Neural crest cell (in vitro differentiated cells): ENCODE measurements around the gene EIPR1. TPM values are rescaled to one million over a fixed set of nuclear protein-coding genes. Genes with fewer than 3 reads are reported as not detected.

Experiments
- DNase-seq: peaks from one replicate; pipeline ENCODE4 v3.0.0; 2021; ENCODE audit warnings: low read depth, mixed read lengths, low spot score
- H3K27ac Mint-ChIP-seq: one replicate; pipeline ENCODE4 v1.8.0; 2021; ENCODE audit warnings: mild to moderate bottlenecking, mixed read lengths; ENCODE audit not compliant: unreplicated experiment
- H3K27me3 Mint-ChIP-seq: 2 replicates; pipeline ENCODE4 v1.8.0; 2021; ENCODE audit warnings: low read depth, mild to moderate bottlenecking, mixed read lengths
- H3K36me3 Mint-ChIP-seq: 2 replicates; pipeline ENCODE4 v1.8.0; 2021; ENCODE audit warnings: low read depth, mild to moderate bottlenecking, mixed read lengths
- H3K4me1 Mint-ChIP-seq: 2 replicates; pipeline ENCODE4 v1.8.0; 2021; ENCODE audit warnings: mixed read lengths
- H3K4me3 Mint-ChIP-seq: one replicate; pipeline ENCODE4 v1.8.0; 2021; ENCODE audit warnings: mild to moderate bottlenecking, mixed read lengths
- H3K9me3 Mint-ChIP-seq: 2 replicates; pipeline ENCODE4 v1.8.0; 2021; ENCODE audit warnings: mixed read lengths
- total RNA-seq: library from RNA; stranded (reverse); gene quantifications from 2 replicates; pipeline ENCODE4 v1.2.1, GENCODE V29; 2021
- TF ChIP-seq, protein P1 (sequence below): fragments of 200-600 bp; sonication (generic); conservative IDR thresholded peaks from 2 replicates; pipeline ENCODE4 v1.5.0; 2021; ENCODE audit warnings: antibody characterized with exemption, mild to moderate bottlenecking

EIPR1 gene
- total RNA-seq, 1 donor from 2014 or later = 33.0 TPM

DNA sequence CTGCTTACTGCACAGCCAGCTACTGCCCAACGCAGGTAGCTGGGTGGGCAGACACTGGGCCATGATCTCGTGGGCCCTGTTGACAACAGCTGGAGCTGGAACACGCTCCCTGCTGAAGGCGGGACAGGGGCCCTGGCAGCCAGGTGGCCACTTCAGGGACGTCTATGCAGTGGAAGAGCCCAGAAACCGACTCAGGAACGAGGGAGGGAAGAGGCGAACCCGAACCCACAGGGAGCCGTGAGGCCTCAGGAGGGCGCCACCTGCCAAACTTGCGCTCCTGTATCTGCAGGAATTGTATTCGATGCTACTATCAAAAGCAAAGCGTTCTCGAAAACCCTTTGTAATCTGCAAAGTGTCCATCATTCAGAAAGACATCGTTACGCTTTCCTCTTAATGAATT lies 198.4 kb downstream of the EIPR1 start:
- no peak for DNase-seq
- Mint-ChIP-seq H3K36me3 (peaks cover 19% of the 10 kb centered on the region), H3K4me1 (no peaks in the 10 kb centered on the region), H3K27ac (no peak overlapping the region), H3K9me3 (peaks cover 8% of the 10 kb centered on the region), H3K4me3 (no peak overlapping the region), H3K27me3 (no peaks in the 10 kb centered on the region)
- TF ChIP-seq, protein P1, sequence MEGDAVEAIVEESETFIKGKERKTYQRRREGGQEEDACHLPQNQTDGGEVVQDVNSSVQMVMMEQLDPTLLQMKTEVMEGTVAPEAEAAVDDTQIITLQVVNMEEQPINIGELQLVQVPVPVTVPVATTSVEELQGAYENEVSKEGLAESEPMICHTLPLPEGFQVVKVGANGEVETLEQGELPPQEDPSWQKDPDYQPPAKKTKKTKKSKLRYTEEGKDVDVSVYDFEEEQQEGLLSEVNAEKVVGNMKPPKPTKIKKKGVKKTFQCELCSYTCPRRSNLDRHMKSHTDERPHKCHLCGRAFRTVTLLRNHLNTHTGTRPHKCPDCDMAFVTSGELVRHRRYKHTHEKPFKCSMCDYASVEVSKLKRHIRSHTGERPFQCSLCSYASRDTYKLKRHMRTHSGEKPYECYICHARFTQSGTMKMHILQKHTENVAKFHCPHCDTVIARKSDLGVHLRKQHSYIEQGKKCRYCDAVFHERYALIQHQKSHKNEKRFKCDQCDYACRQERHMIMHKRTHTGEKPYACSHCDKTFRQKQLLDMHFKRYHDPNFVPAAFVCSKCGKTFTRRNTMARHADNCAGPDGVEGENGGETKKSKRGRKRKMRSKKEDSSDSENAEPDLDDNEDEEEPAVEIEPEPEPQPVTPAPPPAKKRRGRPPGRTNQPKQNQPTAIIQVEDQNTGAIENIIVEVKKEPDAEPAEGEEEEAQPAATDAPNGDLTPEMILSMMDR = no peak

DNA sequence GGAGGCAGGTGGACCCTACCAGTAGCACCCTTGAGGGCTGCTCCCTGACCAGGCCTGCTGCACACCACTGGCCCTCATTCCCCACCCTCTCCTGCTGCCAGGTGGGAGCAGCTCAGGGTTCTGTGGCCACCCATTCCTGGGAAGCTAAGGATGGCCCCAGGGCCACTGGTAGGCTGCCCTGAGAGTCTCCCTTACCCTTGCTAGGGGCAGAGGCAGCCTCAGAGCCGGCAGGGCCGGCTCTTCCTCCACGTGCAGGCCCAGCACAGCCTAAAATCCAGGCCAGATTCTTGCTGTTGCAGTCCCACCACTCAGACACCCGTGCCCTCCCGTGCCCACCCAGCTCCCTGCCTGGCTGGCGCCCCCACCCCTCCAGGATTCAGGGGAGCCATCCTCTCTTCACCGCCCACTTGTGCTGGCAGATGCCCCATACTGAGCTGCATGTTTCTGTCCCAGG lies 199.0 kb downstream of the EIPR1 start:
- TF ChIP-seq, protein P1 = no peak
- Mint-ChIP-seq H3K27me3 (no peaks in the 10 kb centered on the region), H3K27ac (no peak overlapping the region), H3K36me3 (peaks cover 19% of the 10 kb centered on the region), H3K4me3 (no peak overlapping the region), H3K9me3 (peaks cover 8% of the 10 kb centered on the region), H3K4me1 (no peaks in the 10 kb centered on the region)
- no peak for DNase-seq

DNA sequence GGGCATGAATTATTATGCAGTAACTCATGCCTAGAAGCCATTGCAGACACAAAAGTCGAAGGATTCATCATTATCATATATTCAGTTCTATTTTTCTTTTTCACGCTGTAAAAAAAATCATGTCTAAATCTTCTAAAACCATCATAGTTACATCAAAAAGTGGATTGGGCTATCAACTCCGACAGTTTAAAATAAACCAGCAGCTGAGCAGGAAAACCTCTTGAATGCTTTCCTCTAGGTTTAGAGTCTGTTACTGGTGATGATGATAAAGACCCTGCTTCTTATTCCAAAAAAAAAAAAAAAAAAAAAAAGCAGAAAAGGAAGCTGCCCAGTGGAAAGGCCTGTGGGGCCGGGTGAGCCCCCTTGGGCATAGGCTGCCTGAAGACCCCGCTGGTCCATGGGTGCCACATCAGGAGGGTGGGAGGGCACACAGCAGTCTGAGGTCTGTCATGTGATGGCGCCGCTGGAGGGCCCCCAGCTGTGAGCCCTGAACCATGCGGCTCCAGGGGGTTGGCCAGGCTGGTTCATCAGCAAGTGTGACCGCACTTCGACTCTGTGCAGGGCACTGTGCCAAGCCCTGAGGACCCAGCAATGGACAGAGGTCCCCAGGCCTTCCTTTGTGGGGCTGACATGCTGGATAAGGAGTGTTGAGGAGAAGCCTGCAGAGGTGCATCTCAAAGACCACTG lies 199.6 kb downstream of the EIPR1 start:
- TF ChIP-seq, protein P1 = no peak
- Mint-ChIP-seq H3K9me3 (peaks cover 8% of the 10 kb centered on the region), H3K27me3 (no peaks in the 10 kb centered on the region), H3K36me3 (peaks cover 19% of the 10 kb centered on the region), H3K27ac (no peak overlapping the region), H3K4me3 (no peak overlapping the region), H3K4me1 (no peaks in the 10 kb centered on the region)
- no peak for DNase-seq

DNA sequence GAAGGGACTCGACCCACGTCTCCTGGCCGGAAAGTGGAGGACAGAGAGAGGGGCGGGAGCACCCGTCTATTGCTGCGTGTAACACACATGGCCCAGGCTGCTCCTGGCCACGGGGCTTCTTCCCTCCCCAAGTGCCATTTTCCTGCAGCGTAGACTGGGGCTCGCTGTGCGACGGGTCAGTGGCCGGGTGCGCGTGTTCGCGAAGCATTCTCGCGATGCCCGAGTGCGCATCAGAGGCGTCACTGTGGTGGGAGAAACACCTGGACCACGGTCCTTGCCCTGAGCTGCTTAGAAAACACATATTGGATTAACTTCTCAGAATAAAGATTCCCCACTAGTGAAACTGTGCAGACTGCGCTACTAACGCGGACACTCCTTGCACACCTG lies 200.8 kb downstream of the EIPR1 start:
- Mint-ChIP-seq H3K9me3 (peaks cover 8% of the 10 kb centered on the region), H3K36me3 (peaks cover 16% of the 10 kb centered on the region), H3K27ac (no peak overlapping the region), H3K4me1 (no peaks in the 10 kb centered on the region), H3K27me3 (no peaks in the 10 kb centered on the region), H3K4me3 (no peak overlapping the region)
- TF ChIP-seq, protein P1 = no peak
- DNase-seq = no peak

DNA sequence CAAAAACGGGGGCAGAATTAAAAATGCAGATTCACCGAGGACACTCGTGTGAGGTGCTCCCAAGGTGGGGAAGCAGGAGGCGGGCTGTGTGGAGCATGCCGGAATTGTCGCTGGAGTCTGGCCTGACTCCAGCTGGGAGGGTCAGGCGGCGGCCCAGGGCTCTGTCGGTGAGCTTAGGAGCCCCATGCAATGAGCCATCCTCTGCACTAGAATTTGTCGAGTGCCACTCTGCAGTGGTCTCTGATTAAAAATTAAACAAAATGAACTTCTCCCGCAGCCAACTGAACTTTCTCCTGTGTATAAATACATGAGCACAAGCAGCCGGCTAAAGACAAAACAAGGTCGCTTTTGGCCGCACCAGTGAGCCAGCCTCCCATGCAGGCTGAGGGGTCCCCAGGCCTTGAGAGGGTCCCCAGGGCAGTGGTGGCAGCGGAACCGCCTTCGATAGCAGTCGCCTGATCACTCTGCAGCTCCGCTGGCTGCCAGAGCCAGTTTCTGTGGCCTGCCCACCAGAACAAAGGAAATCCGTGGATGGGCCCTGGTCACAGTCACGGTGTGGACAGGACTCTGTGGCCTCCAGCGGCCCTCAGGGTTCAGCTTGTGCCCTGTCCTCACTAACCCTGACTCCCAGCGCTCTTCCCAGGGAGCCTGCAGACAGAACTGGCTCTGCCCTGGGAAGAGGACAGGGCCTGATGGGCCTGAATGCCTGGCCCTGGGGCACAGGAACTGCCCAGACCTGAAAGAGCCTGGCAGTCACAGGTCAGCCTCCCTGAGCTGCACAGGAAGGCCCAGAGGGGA lies 201.3 kb downstream of the EIPR1 start:
- H3K27ac Mint-ChIP-seq = no peak overlapping the region
- peaks cover 8% of the 10 kb centered on the region for H3K9me3 Mint-ChIP-seq
- H3K4me1 Mint-ChIP-seq = no peaks in the 10 kb centered on the region
- TF ChIP-seq, protein P1 = no peak
- H3K4me3 Mint-ChIP-seq = no peak overlapping the region
- no peak for DNase-seq
- H3K27me3 Mint-ChIP-seq = no peaks in the 10 kb centered on the region
- peaks cover 11% of the 10 kb centered on the region for H3K36me3 Mint-ChIP-seq
